Muscle layer of colon (tissue), 2 donors: ENCODE results near the gene BAIAP3.

Experiments used
- H3K27ac ChIP-seq: one replicate; pipeline ENCODE4 v1.7.0; 2013; ENCODE audit warnings: low read depth, mild to moderate bottlenecking, low read length, moderate library complexity
- H3K27me3 ChIP-seq, 2 donors: one replicate each; pipeline ENCODE4 v1.7.0; 2013; ENCODE audit warnings: low read length in 2 of 2, mild to moderate bottlenecking in 2 of 2; ENCODE audit not compliant: insufficient read depth in 2 of 2, control insufficient read depth in 1 of 2
- H3K36me3 ChIP-seq: one replicate; pipeline ENCODE4 v1.7.0; 2013; ENCODE audit warnings: mild to moderate bottlenecking, low read length; ENCODE audit not compliant: insufficient read depth
- H3K4me1 ChIP-seq: one replicate; pipeline ENCODE4 v1.7.0; 2013; ENCODE audit warnings: mild to moderate bottlenecking, low read length; ENCODE audit not compliant: insufficient read depth
- H3K4me3 ChIP-seq, 2 donors: one replicate each; pipeline ENCODE4 v1.7.0; 2013; ENCODE audit warnings: low read length in 2 of 2, low read depth in 1 of 2, mild to moderate bottlenecking in 1 of 2, moderate library complexity in 1 of 2
- H3K9ac ChIP-seq: one replicate; pipeline ENCODE4 v1.7.0; 2013; ENCODE audit warnings: low read length
- H3K9me3 ChIP-seq: one replicate; pipeline ENCODE4 v1.7.0; 2013; ENCODE audit warnings: mild to moderate bottlenecking, low read length
- donor health status: abdominal sarcoma.
- donor health status: Adenocarcinoma of cecum.

The BAIAP3 gene

GRCh38 chr16:1333149-1333812, at the start of gene BAIAP3:
BAIAP3 (plus strand) TSS chr16:1333645; CDS start chr16:1338550, 4,905 bp downstream.
- no peak within 1 kb of the TSS for H3K27ac ChIP-seq
- H3K27me3 ChIP-seq, result peaks cover 10 to 57% of the 10 kb centered on the region in 2 donors
- no peaks in the 10 kb centered on the region for H3K36me3 ChIP-seq
- no peaks in the 10 kb centered on the region for H3K9me3 ChIP-seq
- H3K9ac ChIP-seq, result no peak within 1 kb of the TSS
- peaks cover 10% of the 10 kb centered on the region for H3K4me1 ChIP-seq
- no peak within 1 kb of the TSS for H3K4me3 ChIP-seq

GRCh38 chr16:1283996-1284616, 49.3 kb upstream of the BAIAP3 start:
- Histone ChIP-seq H3K9ac (no peak overlapping the region), H3K4me1 (no peaks in the 10 kb centered on the region), H3K36me3 (no peaks in the 10 kb centered on the region), H3K27me3 (peaks cover 6 to 36% of the 10 kb centered on the region in 2 donors), H3K4me3 (no peak overlapping the region), H3K27ac (no peak overlapping the region), H3K9me3 (no peaks in the 10 kb centered on the region)

- Histone ChIP-seq H3K27me3 (peaks cover 6 to 46% of the 10 kb centered on the region in 2 donors), H3K9ac (no peak overlapping the region), H3K9me3 (no peaks in the 10 kb centered on the region), H3K36me3 (no peaks in the 10 kb centered on the region), H3K4me1 (no peaks in the 10 kb centered on the region), H3K4me3 (no peak overlapping the region), H3K27ac (no peak overlapping the region)
Observed at GRCh38 chr16:1285669-1286512, 47.6 kb upstream of the BAIAP3 start.

GRCh38 chr16:1286513-1287094, 46.8 kb upstream of the BAIAP3 start:
- H3K36me3 ChIP-seq, result no peaks in the 10 kb centered on the region
- no peak overlapping the region for H3K4me3 ChIP-seq
- H3K27me3 ChIP-seq, result peaks cover 6 to 47% of the 10 kb centered on the region in 2 donors
- H3K27ac ChIP-seq, result no peak overlapping the region
- H3K4me1 ChIP-seq, result no peaks in the 10 kb centered on the region
- H3K9ac ChIP-seq, result no peak overlapping the region
- no peaks in the 10 kb centered on the region for H3K9me3 ChIP-seq

GRCh38 chr16:1287982-1288670, 45.3 kb upstream of the BAIAP3 start:
- Histone ChIP-seq H3K27ac (no peak overlapping the region), H3K36me3 (no peaks in the 10 kb centered on the region), H3K4me3 (no peak overlapping the region), H3K27me3 (peaks cover 6 to 52% of the 10 kb centered on the region in 2 donors), H3K9ac (no peak overlapping the region), H3K9me3 (no peaks in the 10 kb centered on the region), H3K4me1 (no peaks in the 10 kb centered on the region)

GRCh38 chr16:1288813-1289476, 44.5 kb upstream of the BAIAP3 start:
- no peak overlapping the region for H3K4me3 ChIP-seq

GRCh38 chr16:1289477-1289866, 44.0 kb upstream of the BAIAP3 start:
- Histone ChIP-seq H3K36me3 (no peaks in the 10 kb centered on the region), H3K27me3 (peaks cover 6 to 48% of the 10 kb centered on the region in 2 donors), H3K9me3 (no peaks in the 10 kb centered on the region), H3K9ac (no peak overlapping the region), H3K4me3 (no peak overlapping the region), H3K4me1 (no peaks in the 10 kb centered on the region), H3K27ac (no peak overlapping the region)

More at GRCh38 chr16:1288813-1289476, 44.5 kb upstream of the BAIAP3 start:
- Histone ChIP-seq H3K27me3 (peaks cover 6 to 48% of the 10 kb centered on the region in 2 donors), H3K4me1 (no peaks in the 10 kb centered on the region), H3K27ac (no peak overlapping the region), H3K9ac (no peak overlapping the region), H3K9me3 (no peaks in the 10 kb centered on the region), H3K36me3 (no peaks in the 10 kb centered on the region)

GRCh38 chr16:1290063-1290501, 43.4 kb upstream of the BAIAP3 start:
- Histone ChIP-seq H3K36me3 (no peaks in the 10 kb centered on the region), H3K9ac (no peak overlapping the region), H3K4me1 (no peaks in the 10 kb centered on the region), H3K27ac (no peak overlapping the region), H3K4me3 (no peak overlapping the region), H3K27me3 (peaks cover 6 to 48% of the 10 kb centered on the region in 2 donors), H3K9me3 (no peaks in the 10 kb centered on the region)

GRCh38 chr16:1290860-1291575, 42.4 kb upstream of the BAIAP3 start:
- Histone ChIP-seq H3K27ac (no peak overlapping the region), H3K36me3 (no peaks in the 10 kb centered on the region), H3K4me3 (no peak overlapping the region), H3K27me3 (peaks cover 6 to 40% of the 10 kb centered on the region in 2 donors), H3K9ac (no peak overlapping the region), H3K4me1 (no peaks in the 10 kb centered on the region), H3K9me3 (no peaks in the 10 kb centered on the region)

GRCh38 chr16:1291576-1291974, 41.9 kb upstream of the BAIAP3 start:
- peaks cover 6 to 36% of the 10 kb centered on the region in 2 donors for H3K27me3 ChIP-seq
- H3K9ac ChIP-seq, result no peak overlapping the region
- no peak overlapping the region for H3K4me3 ChIP-seq
- no peaks in the 10 kb centered on the region for H3K36me3 ChIP-seq
- H3K4me1 ChIP-seq, result no peaks in the 10 kb centered on the region
- no peaks in the 10 kb centered on the region for H3K9me3 ChIP-seq
- H3K27ac ChIP-seq, result no peak overlapping the region
